Myocyte (in vitro differentiated cells): Measurements from ENCODE around the gene MAP4K2. TPM values are rescaled to one million over a fixed set of nuclear protein-coding genes. Genes with fewer than 3 reads are reported as not detected.

ENCODE experiments used
- DNase-seq: peaks from one replicate; pipeline ENCODE4 v3.0.0-alpha.2; 2012; ENCODE audit warnings: low read depth
- total RNA-seq: library from RNA; depleted of rRNA; stranded (reverse); fragments of >200 nt; gene quantifications from 2 replicates; pipeline ENCODE4 v1.2.3, GENCODE V29; 2014

The MAP4K2 gene
- total RNA-seq, 1 donor from 2014 or later = 7.1 TPM

DNA sequence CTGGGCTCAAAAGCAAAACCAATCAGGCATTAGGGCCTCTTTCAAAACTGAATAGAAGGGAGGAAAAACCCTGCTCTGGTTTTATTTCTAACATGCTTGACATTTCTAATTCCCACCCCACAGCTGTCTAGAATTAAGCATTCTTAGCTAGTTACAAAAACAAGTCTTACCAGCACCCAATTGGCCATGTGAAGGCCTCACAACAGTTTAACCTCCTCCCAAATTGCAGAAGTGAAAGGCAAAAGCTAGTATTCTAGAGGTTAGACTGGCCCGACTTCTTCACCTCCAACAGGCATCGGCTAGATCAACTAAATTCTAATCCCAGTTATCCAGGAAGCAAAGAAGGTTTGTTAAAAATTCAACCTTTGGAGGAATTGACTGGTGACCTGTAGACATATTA lies 31.2 kb downstream of the MAP4K2 start:
- no peak for DNase-seq

DNA sequence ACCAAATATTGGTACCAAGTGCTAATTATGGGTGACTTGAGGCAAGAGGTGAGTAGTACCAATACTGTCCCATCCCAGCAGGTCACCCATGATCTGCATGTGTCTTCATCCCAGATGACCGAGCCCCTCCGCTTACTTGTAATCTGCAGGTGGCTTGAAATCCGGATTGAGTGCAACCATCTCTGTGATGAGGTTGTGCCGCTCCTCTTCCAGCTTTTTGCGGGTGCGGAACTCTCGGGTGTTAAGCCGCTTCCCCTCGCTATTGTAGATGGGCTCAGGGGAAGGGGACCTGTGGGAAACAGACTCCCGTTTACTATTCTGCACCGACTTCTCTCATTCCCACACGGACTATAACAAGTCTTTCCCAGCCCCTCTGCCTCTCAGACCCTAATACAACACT lies 32.9 kb downstream of the MAP4K2 start:
- no peak for DNase-seq

DNA sequence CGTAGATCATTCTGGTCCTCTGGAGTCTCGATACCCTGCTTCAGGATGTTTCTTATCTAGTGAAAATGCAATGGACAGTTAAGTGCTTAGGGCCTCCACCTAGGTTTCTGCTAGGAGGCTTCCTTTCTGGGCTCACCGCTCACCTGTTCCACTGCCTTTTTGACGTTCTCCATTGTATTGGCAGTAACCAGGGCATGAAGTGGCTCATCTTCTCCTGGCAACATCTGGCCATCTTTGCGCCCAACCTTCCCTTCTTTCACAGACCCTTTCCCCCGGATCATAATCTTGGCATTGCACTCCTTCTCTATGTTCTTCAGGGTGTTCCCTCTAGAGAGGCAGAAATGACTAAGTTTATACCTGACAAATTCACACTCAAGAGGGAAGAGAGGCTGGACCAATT lies 33.7 kb downstream of the MAP4K2 start:
- no peak for DNase-seq

DNA sequence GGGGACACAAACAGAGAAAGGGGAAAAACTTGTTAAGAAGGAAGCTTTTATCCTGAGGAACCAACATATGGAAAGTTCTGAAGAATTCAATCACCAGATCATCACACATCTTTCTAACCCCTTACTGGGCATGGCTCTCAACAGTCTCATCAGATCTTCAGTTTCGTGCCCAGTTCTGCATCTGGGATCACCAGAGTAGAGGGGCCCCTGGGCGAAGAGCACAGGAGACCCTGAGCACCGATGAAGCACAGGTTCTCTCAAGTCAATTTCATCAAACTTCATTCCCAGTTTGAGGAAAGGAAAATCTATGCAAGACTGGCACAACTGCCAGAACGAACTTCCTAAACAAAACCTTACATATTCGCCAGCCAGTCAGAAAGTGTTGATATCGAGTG lies 34.7 kb downstream of the MAP4K2 start:
- DNase-seq = no peak

DNA sequence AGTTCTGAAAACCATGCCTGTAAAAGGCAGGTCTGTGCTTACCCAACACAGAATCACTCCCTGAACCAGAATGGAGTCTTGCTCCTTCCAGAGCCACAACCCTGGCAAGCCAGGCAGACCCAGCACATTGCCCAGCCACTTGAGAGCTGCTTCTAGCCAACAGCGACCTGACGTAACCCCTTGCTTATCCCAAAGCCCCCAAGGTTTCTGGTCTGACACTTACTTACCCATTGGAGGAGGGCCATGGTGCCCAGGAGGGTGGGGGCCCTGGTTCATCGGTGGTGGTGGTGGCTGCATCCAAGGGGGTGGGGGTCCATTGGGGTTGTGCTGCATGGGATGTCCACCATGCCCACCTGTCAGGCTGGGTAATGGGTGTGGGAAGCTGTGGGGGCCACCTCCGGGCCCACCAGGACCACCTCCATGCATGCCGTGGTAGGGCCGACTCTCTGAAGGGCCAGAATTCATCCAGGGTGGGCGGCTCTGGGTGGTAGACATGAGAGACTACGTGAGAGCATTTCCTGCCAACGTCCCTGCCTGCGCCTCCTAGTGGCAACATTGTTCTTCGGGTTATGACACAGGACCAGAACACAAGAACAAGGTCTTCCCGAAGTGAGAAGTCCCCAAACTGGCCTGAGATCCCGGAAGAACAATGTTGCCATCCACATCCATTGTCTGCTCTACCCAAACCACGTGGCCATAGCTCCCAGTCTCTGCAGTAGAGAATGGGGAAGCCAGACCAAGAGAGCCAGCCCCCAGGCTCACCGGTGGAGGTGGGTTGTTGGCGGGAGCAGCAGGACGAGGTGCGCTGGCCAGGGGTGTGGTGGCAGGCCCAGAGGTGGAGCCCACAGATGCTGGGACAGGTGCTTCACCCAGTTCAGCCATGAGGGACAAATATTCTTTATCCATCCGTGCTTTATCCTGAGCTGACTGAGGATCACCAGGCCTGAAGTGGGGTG lies 35.4 kb downstream of the MAP4K2 start:
- peak; percentile 62 for DNase-seq

DNA sequence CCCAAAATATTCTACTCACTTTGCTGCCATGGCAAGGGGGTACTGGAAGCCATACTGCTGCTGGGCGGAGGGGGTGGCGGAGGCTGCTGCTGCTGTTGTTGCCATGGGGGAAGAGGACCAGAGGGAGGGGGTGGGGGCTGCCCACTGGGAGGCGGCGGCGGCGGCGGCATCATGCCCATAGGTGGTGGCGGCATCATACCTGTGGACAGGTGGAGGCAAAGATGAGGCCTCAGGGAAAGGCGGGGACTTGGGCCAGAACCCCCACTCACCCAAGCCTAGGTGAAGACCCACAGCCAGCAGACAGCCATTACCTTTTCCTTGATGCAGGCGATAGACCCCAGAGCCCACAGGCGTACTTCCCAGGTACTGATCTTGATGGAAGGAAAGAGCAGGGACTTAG lies 36.1 kb downstream of the MAP4K2 start:
- no peak for DNase-seq

DNA sequence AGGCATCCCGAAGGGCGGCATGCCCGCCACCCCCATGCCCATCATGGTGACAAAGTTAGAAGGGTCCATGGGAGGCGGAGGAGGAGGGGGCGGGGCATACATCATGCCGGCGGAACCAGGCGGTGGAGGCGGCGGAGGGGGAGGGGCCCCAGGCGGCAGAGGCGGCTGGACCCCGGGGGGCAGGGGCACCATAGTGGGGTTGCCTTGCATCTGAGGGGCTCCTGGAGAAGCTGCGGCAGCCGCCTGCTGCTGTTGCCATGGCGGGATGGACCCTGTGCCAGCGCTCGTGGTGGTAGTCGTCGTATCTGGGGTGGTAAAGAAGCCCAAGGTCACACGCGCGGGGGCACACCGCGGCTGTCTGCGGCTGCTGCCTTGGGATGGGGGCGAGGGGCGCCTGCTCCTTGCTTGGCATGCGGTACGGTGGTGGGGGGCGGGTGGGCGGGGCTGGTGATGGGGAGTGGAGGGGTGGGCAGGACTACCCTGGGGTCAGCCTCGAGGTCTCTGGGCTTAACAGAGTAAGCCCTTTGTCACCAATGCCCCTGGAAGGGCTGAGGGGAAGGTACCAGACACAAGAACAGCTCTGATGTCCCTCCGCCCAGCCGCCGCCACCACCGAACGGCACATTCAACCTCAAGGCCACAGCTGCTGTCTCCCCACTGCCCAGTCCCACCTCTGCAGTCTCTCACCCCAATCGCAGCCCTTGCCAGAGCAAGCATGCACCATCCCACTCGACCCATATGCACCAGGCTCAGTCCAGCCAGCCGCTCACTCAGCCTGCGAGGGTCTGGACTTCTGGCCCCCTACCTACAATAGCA lies 37.0 kb downstream of the MAP4K2 start:
- no peak for DNase-seq

DNA sequence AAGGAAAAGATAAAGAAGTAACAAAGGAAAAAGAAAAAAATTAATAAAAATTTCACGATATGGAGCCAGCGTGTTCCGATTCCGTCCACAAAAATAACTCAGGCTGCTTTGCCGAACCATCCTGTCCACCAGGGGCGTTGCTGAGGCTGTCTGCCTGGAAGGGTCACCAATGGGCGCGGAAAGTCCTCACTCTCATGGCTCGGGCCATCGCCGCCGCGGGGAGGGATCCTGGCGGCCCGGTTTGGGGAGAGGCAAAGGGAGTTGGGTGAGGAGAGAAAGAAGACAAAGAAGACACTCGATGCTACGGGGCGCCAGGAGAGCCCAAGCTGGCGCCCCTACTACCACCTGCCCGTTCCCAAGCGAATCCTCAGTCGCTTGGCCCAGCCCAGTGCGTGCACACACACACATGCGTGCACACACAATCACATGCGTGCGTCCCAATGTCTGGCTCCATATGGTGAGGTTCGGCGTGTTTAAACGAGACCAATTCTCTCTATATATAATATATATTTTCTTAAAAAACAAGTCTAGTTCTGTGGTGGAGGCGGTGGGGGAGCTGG lies 37.6 kb downstream of the MAP4K2 start:
- DNase-seq = no peak

DNA sequence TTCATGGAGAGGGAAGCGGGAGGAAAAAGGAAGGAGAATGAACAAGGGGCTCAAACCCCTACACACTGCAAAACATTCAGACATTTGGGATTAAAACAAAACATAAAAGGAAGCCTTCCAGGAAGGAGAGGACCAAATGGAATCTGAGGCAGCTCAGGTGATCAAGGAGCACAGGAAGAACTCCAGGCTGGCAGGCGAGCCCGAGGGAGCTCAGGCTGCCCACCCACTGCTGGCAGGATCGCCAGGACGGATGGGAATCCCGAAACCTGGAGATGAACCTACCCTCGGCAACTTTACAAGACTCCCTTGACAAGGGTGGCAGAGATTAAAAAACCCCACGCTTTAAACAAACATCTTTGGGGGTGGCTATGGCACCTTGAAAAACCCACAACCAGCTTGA lies 38.3 kb downstream of the MAP4K2 start:
- no peak for DNase-seq

DNA sequence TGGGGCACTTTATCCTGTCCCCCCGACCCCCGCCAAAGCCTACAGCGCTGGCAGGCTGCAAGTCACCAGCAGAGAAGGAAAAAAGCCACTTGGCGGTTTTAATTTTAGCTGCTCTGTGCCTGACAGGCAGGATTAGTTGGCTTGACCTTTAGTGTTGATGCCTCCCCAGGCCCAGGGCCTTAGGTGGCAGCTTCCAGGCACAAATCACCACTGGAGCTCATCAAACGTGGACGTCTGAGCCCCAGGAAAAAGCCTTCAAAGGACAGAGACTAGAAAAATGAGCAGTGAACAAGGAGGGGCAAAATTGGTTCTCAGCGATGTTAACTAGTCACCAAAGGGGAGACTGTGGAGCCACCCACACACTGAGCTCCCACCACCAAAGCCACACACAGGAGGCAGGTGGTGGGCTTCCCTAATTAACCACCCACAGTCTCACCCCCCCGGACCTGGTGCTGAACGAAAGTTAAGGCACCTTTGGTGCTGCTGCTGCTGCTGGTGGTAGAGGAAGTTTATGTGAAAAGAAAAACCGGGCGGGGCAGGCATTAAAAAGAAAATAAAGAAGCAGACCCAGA lies 38.9 kb downstream of the MAP4K2 start:
- DNase-seq = no peak

DNA sequence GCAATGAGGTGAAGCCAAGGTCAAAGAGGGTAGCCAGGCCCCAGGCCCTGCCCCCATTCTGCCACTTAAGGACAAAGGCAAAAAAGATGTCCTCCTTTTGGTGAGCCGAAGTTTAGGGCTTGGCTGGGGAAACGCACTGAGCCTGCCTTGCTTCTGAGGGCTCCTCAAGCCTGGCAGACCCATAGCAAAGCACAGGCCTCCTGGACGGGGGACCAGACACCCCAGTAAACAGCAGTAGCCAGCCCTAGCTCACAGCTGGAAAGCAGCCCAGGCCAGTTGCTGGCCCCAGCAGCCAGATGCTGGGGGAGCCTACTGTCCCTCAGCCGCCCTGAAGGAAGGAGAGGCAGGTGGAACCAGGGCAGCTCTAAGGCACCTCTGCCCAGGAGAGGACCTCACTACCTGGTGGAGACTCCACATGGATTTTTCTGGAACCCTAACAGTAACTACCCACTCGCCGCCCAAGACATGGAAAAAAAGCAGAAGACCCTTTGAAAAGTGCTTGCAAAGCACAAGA lies 39.4 kb downstream of the MAP4K2 start:
- DNase-seq = no peak

DNA sequence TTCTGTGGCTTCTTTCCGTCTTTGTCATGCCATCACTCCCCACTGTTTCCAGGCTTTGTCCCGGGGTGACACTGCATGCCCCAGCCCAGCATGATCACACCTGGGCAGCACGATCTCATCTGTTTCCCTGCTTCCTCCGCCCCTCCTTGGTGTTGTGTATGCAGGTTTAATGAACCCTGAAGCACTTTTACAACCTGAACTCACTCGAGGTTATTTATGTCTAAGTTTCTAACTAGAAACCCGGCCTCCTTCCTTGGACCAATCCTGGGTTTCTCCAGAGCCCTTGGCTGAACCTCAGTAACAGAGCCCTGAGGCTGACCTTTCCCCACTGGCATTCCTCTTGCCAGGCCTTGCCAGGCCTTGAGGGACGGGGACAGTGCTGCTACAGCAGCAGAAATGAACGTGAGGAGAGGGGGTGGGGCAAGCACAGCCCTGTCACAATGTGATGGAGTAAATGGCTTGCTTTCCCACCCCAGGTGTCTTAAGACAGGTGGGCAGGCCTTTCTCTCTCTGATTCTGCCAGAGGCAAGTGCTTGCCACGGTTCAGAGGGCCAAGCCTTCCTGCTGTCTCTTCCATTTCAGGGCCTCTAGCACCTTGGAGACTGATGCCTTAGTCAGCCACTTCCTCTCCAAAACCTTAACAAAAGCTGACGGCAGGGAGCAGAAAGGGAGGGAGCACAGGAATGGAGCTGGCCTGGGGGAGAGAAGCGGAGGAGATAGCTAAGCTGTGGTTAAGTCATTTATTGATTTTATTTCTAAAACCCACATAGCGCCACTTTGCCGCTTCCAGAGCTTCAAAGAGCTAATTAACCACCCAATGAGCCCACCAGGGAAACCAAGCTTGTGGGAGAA lies 40.1 kb downstream of the MAP4K2 start:
- no peak for DNase-seq

DNA sequence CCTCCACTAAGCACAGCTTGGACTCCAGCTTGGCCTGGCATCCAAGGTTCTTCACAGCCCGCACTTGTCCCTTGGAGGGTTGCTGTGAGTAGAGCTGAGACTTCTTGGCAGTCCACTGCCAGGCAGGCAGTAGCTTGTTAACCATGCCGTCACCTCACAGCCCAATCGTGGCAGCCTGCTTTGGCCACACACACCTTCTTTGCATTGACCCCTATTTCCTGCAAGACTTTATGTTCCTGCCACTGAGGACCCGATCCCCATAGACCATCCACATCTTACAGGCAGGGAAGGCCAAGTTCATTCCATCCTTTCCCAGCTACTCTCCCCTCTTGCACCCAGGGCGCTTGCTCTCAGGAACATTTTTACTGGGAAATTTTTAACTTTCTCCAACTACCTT lies 40.7 kb downstream of the MAP4K2 start:
- no peak for DNase-seq

DNA sequence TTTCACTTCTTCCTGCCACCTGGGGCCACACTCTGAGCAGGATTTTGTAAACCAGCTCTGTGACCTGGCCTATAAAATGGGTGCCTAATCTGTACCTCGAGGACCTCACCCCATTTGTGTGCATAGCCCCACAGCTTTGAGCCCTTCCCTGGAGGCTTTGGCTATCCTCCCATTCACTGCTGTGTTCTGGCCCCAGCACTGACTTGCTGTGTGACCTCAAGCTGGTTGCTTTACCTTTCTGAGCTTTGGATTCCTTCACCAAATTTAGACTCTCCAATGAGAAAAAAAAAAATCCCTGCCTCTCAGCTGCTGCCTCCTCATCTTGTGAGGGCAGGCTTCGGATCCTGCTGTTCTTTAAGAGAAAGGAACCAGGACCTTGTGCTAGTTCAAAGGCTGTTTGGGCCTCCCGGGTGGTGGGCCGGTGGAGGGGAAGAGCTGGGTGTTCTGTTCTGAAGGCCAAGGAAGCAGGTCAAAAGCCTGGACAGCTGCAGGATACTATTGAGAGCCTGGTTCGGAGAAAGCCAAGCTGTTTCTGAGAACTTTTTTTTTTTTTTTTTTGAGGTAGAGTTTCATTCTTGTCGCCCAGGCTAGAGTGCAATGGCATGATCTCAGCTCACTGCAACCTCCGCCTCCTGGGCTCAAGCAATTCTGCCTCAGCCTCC lies 42.1 kb downstream of the MAP4K2 start:
- peak; percentile 51 for DNase-seq

DNA sequence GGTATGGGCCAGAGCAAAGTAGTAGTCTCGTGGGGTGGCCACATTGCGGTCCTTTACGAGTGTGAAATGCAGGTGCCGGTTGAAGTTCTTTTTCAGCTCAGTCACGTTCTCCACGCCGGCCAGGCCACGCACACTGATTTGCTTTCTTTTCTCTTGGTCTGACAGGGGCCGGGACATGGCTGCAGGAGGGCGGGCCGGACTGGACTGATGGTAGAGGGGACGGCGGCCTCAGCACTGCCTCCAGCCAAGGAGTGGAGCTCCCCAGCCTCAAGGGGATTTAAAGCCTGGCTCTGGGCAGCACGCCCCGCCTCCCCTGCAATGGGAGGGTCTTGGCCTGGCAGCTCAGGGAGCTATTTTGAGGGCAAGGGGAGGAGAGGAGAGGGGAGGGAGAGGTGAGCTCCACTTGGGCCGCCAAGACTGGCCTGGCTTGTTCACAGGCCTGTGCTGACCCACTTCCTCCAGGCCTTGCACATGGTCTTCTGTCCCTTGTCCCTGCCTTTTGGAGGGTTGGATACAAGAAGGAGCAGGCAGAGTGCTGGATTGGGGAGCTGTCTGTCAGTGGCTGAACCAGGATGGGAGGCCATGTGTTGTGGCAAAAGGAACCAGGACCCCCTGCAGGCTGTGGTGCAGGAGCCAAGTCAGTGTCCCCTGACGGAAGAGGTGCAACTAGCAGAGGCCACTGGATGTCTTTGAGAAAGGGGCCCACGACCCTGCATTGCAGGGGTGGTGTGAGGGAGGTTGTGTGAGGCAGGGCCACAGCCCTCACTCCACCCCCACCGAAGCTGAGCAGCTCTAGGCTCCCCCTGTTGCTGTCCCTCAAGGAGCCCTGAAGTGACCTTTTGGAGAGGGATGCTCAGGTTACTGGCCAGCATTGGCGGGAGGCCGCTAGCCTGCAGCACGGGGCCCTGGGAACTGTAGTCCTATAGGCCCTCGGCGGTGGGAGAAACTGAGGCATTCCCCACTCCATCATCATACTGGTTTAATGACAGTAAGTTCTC lies 43.0 kb downstream of the MAP4K2 start, which contains the start of gene PYGM:
Gene PYGM, minus strand, starts transcription at position 253 of the 998 bp plus-strand sequence. Its CDS starts 76 bp downstream, at position 177.
- DNase-seq = peak; percentile 95

DNA sequence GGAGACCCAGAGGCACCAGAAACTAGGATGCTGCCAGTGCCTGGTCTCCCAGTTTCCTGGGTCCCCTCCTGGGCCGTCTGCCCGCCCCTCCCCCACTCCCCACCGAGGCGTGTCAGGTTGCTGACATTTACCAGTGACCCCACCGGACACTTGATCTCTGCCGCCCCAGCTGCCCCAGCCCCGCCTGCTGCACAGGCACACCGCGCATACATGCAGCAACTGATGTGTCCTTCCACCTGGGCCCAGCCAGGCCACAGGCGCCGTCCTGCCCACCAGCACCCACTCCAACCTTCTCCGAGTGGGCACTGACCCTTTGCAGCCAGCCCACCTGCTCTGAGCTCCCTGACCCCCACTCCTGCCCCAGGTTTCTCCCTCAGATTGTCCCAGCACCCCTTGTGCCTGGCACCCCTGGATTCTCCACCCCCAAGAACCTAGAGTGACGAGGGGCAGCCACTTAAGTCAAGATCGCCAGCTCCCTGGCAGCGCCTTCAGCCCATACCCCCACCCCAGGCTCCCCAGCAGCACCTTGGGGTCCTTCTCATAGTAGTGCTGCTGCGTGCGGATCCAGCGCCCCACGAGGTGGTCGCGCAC lies 43.8 kb downstream of the MAP4K2 start:
- DNase-seq = peak; percentile 37

DNA sequence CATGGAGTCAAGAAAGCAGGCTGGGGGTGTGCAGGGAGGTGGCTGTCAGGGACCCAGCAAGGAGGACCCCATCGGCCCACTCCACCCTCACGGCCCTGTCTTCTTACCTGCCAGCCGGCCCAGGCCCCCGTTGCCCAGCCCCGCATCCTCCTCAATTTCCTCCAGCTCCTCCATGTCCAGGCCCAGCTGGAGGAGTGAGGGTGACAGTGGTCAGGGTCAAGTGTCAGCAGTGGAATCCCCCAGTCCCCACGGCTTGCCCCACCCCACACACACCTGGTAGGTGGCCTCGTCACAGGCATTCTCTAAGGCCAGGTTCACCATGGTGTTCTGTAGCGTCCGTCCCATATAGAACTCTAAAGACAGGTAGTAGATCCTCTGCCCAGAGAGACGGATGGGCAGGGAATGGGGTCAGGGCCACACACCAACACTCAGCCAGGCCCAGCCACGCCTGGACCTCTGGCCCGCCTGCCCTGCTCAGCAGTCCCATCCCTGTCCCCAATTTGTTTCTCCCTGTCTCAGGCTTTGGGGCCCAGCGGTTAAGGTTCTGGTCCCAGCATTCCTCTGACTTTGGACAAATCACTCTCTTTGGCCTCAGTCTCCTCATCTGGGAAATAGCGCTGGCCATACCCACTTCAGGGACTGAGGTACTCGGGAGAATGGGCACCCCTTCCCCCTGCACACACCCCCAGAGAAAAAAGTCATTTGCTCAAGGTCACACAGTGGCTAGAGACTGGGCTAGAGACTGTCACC lies 44.5 kb downstream of the MAP4K2 start:
- DNase-seq = no peak
